Measurements from ENCODE around the gene PIP4K2C. TPM values are rescaled to one million over a fixed set of nuclear protein-coding genes. Genes with fewer than 3 reads are reported as not detected.
A peak's percentile ranks its signal among the peaks of the same experiment; 100 is the strongest.

The PIP4K2C gene
- total RNA-seq, 4 donors from 2014 or later: 2.6 to 29.3 (median 18.8) TPM

DNA sequence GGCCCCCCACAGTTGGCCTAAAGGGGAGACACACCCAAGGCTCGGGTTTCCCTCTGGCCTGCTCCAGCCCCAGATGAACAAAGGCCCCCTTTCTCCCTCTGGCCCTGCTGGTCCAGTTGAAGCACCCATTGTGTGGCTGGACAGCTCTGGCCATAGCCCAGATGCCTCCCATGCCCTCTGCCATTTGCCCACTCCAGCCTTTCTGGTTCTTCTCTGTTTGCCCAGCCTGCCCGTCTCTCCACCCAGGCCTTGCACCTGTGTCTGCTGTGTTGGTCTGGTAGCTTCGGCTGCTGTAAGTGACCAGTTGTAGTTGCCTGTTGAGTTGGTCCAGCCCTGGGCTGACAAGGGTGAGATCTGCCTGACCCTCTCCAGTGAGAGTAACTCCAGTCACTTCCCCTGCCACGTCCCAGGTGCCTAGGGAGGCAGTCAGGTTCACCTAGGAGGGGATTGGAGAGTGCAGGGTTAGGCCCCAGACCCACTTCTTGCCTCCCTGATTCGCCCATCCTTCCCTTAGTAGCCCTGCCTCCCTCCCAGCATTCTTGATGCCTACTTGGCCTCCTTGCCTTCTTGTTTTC, 39.0 kb downstream of the PIP4K2C start:
- no peak overlapping the region for H3K27ac ChIP-seq
- intact Hi-C loops (cut with DNase I; ENCODE audit: low total_unique reads): no loop called here
- no peak for TF ChIP-seq POLR2A (IDR thresholded peaks at IDR 0.05)
- no peak for TF ChIP-seq CTCF (IDR thresholded peaks at IDR 0.05)
- no peaks in the 10 kb centered on the region for H3K9me3 ChIP-seq
- DNase-seq: no peak
- H3K4me1 ChIP-seq: no peaks in the 10 kb centered on the region
- no peaks in the 10 kb centered on the region for H3K36me3 ChIP-seq
- H3K27me3 ChIP-seq: no peaks in the 10 kb centered on the region
- no peak overlapping the region for H3K4me3 ChIP-seq

DNA sequence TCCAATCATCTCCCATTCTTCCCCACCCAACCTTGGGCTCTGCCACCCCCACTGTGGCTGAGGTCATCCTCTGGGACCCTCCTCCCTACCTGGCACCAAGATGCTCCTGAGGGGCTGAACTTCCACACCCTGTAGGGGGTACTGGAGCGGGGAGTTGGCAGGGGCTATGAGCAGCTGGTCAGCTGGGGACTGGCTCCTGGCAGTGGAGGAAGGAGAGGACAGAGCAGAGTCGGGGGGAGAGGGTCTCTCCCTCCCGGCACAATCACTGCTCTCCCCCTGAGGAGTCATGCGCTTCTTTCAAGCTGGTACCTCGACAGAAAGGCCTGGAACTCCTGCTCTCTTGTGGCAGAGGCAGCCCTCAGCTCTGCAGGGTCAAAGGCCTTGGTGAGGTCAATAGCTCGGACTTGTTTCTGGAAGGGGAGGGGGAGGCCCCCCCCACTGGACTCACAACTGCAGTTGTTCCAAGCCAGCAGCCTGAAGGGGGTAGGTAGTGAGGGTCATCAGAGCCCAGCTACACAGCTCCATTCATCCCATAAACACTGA, 40.0 kb downstream of the PIP4K2C start:
- Histone ChIP-seq H3K4me3 (no peak overlapping the region), H3K36me3 (no peaks in the 10 kb centered on the region), H3K4me1 (no peaks in the 10 kb centered on the region), H3K9me3 (no peaks in the 10 kb centered on the region), H3K27ac (no peak overlapping the region), H3K27me3 (peaks cover 0 to under 1% of the 10 kb centered on the region in 2 donors)
- TF ChIP-seq CTCF (IDR thresholded peaks at IDR 0.05) (no peak), POLR2A (IDR thresholded peaks at IDR 0.05) (no peak)
- intact Hi-C loops (cut with DNase I; ENCODE audit: low total_unique reads): no loop called here
- DNase-seq: no peak

DNA sequence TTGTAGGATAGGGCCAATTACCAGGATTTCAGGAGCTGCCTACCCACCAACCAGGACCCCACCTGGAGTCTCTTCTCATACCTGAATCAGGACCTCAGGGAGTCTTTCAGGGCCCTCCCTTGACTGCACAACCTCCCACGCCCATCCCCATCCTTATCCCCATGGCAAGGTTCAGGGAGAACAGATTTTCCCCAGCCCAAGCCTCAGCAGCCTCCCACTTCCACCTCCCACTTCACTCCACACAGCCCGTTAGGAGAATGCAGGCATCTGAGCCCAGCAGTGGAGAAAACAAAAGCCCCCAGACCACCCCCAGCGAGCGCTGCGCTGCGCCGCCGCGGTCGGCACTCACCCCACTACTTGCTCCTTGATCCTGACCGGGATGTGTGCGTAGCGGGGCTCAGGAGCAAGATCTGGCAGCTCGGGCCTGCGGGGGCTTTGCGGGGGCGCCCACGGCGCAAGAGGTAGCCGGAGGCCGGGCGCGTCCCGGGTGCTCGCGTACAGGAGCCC, 40.6 kb downstream of the PIP4K2C start:
- Histone ChIP-seq H3K27me3 (peaks cover 0 to 7% of the 10 kb centered on the region in 2 donors), H3K4me1 (no peaks in the 10 kb centered on the region), H3K36me3 (no peaks in the 10 kb centered on the region), H3K9me3 (no peaks in the 10 kb centered on the region), H3K27ac (no peak overlapping the region), H3K4me3 (peak overlapping the region; percentile 37 to 42)
- intact Hi-C loops (cut with DNase I; ENCODE audit: low total_unique reads): no loop called here
- no peak for DNase-seq
- TF ChIP-seq CTCF (IDR thresholded peaks at IDR 0.05) (no peak), POLR2A (IDR thresholded peaks at IDR 0.05) (no peak)

DNA sequence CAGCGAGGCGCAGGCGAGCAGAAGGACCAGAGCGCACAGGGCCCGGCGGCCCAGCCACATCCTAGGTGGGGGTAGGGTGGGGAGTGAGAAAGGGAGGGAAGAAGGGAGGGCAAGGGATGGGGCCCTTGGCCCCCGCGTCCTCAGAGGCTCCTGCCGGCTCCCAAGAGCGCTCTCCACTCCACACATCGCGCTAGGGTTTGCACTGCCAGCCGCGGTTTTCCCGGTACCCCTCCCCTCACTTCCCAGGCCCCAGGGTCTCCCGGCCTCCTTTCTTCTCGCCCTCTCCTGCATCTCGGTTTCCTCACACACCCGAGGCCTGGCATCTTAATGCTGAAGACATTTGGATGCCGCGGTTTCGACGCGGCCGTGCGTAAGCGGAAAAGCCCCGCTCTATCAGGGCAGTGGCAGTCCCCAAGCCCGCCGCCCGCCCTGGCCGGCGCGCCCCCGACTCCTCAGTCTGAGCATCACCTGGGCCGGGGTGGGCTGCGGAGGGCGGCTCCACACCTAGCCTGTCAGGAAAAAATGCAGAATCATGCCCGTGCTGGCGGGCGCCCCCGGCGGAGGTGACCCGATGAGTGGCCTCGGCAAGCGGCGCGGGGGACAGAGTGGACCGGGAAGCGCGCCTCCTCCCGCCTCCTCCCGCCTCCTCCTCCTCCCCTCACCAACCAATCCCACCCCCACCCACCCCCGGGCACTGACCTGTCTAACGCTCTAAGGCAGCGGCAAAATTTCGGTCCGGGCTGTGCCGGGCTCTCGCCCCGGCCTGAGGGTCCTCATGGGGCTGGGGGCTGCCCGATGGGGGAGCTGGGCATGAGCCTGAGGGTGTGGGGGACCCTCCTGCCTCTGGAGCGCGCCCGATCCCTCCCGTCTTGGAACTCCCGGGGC, 41.3 kb downstream of the PIP4K2C start:
- H3K4me3 ChIP-seq: peak overlapping the region; percentile 37 to 42
- H3K4me1 ChIP-seq: no peaks in the 10 kb centered on the region
- intact Hi-C loops (cut with DNase I; ENCODE audit: low total_unique reads): no loop called here
- H3K27ac ChIP-seq: no peak overlapping the region
- no peaks in the 10 kb centered on the region for H3K36me3 ChIP-seq
- peaks cover 0 to 9% of the 10 kb centered on the region in 2 donors for H3K27me3 ChIP-seq
- no peak for TF ChIP-seq POLR2A (IDR thresholded peaks at IDR 0.05)
- TF ChIP-seq CTCF (IDR thresholded peaks at IDR 0.05): no peak
- H3K9me3 ChIP-seq: no peaks in the 10 kb centered on the region
- DNase-seq: no peak
